ENCODE data around the gene ZNF367.

ZNF367 gene

DNA sequence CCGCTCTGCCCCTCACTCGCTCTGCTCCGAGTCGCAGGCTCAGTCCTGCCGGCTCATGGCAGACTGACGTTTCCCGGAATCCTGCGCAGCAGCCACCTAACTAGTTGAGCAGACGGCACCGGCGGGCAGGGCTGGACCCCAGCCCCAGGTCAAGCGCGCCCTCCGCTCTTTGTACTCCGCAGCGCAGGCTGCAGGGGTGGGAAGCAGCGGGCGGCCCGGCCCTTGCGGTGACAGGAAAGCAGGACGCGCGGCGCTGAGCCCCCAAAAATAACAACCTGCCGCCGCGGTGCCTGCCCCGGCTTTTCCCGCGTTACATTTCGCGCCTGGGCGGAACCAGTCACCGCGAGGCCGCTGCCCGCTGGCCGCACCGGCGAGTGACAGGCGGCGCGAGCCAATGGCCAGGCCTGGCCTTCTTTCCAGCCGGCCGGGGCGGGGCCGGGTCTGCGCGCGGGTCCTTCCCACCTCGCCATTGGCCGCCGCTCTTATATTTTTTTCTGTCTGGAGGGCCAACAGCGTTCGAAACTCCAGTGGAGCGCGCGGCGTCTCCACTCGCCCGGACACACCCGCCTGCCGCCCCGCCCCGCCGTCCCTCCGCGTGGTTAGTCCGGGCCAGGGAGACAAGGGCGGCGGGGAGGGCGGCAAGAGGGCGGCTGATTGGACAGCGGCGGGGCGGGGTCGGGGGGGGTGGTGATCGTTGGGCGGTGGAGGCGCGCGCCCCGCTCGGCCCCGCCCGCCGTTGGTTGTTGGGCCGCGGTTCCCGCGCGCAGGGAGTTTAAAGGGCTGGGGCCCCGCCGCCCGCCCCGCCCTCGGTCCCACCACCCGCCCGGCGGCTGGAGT lies at the start of gene ZNF367:
Gene ZNF367 (minus strand): TSS at position 288 of the 837 bp plus-strand sequence. CDS start 338 bp downstream, outside the sequence.
- DNase-seq (ENCODE audit: low read depth) = peak; percentile 99

DNA sequence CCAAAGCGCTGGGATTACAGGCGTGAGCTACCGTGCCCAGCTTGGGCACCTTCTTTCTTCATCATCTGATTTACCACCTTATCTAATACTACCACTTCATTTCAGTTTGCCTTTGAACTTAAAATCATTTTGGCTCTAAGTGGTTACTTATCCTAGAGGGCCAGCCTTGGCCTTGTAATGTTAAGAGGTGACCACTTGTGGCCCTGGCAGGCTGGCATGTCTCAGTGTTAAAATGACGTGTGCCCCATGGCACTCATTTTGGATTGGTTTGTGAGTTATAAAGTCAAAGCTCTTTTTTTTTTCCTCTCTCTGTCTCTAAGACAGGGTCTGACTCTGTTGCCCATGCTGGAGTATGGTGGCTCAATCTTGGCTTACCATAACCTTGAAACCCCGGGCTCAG lies 49.6 kb upstream of the ZNF367 start:
- no peak for DNase-seq (ENCODE audit: low read depth)

DNA sequence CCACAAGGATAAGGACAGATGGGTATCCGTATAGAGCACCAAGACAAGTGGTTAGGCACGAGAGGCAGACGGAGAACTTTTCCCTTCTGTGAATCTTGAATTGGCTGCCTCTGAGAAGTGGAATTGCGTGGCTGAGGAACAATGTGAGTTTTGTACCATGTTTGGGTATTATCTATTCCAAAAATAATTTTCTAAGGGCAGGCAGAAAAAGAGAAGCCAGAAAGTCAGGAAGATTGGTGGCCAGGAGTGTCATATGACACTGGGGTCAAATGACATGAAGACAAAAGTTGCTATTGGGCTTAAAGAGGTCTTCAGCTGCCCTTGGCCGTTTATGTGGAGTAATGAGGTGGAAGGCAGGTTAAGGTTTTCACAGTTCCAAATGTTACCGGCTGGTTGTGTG lies 46.3 kb upstream of the ZNF367 start:
- DNase-seq (ENCODE audit: low read depth) = no peak

DNA sequence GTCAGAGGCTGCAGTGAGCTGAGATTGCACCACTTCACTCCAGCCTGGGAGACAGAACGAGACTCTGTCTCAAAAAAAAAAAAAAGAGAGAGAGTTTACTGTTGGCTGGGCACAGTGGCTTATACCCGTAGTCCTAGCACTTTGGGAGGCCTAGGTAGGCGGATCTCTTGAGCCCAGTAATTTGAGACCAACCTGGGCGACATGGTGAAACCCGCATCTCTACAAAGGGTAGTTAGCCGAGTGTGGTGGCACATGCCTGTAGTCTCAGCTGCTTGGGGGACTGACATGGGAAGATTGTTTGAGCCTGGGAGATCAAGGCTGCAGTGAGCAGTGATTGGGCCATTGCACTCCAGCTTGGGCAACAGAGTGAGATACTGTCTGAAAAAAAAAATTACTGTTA lies 44.4 kb upstream of the ZNF367 start:
- DNase-seq (ENCODE audit: low read depth) = no peak

DNA sequence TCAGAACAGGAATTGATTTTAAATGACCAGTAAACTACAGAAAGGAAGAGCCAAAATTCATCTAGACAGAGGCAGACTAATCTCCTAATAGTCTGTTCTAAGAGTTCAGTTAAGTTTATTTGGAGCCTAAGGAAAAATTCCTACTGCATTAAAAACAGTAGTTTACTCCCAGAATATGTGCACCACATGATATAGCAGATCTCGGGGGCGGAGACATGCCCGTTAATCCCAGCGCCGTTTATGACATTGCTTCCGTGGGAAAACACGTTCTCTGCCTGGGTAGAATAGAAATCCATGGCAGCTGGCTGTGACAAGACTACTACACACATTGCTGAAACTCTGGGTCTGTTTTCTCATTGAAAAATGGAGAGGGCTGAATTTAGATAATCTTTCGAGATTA lies 43.2 kb upstream of the ZNF367 start:
- peak; percentile 68 for DNase-seq (ENCODE audit: low read depth)

DNA sequence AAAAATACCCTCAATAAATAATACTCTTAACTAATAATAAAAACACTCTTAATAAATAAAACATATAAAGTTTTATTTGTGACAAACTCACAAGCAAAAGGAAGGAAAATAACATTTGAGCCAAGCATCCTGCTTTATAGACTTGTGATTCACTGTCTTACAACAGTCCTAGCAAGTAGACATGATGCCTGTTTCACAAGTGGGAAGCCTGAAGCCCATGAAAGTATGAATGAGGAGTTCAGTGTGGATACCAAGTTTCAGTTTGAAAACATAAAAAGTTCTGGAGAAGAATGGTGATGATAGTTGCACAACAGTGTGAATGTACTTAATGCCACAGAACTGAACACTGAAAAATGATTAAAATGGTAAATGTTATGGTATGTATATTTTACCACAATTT lies 42.7 kb upstream of the ZNF367 start:
- peak; percentile 82 for DNase-seq (ENCODE audit: low read depth)

DNA sequence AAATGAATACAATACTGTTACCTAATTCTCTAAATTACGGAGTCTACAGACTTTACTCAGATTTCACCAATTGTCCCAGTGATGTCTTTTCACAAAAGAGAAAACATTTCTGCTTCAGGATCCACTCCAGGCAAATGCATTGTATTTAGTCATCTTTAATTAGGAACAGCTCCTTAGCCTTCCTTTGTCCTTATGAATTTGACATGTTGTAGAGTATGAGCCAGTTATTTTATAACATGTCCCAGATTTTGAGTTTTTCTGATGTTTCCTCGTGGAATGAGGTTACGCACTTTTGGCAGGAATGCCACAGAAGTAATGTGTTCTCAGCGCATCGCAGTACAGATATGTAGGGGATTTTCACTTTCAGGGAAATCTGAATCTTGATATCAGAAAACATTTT lies 42.3 kb upstream of the ZNF367 start:
- peak; percentile 71 for DNase-seq (ENCODE audit: low read depth)

DNA sequence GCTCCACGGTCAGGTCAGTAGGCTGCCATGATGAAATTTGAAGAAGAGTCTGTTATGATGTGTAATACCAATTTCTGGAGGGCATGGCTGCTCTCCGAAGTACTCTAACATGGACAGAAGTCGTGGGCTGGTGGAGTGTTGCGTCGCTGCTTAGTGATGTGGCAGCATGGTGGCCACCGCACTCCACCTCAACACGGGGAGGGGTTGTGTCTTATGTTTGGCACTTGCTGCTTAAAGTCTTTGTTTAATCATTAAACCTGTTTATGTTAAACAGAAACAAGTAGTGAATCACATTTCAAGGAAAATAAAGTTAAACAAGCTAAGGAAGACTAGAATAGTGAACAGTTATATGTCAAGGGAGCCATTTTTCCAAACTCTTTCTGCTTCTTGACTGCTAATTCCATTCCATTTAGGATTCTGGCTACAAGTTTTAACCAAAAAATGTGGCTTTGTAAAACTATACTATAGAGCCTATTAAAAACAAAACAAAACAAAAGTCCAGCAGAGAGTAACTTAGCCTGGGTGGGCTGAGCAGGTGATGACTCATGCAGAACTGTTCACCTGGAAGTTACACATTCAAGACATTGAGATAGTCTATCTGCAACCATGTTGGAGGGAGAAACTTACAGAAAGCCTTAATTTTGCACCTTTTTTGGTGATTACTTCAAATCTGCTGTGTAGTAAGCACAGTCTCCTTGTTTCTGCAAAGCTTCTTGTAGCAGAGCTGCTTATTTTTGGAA lies 41.3 kb upstream of the ZNF367 start:
- DNase-seq (ENCODE audit: low read depth) = no peak

DNA sequence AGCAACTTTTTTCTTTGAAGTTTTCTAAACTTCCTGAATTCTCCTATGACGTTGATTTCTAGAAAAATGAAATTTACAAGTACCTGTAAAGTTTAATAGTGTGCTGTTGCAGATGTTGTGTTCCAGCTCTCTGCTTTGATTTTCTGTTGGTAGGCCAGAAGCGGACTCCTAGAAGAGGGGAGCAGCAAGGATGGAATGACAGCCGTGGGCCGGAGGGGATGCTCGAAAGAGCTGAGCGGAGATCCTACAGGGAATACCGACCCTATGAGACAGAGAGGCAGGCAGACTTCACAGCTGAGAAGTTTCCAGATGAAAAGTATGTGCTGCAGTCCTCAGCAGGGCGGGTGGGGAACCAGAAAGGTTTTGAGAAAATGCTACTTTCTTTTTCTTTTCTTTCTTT lies 40.1 kb upstream of the ZNF367 start:
- no peak for DNase-seq (ENCODE audit: low read depth)

DNA sequence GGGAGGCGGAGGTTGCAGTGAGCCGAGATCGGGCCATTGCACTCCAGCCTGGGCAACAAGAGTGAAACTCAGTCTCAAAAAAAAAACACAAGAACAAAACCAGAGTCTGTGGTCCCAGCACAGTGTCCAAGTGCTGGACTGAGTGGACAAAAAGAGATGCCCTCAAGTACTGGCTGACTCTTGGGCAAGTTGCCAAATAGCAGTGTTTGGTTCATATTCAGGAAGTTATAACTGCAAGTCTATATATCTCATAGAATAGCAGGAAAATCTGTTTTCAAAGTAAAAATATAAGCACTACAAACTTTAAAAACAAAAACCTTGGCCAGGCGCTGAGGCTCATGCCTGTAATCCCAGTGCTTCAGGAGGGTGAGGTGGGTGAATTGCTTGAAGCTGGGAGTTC lies 39.1 kb upstream of the ZNF367 start:
- DNase-seq (ENCODE audit: low read depth) = peak; percentile 38

DNA sequence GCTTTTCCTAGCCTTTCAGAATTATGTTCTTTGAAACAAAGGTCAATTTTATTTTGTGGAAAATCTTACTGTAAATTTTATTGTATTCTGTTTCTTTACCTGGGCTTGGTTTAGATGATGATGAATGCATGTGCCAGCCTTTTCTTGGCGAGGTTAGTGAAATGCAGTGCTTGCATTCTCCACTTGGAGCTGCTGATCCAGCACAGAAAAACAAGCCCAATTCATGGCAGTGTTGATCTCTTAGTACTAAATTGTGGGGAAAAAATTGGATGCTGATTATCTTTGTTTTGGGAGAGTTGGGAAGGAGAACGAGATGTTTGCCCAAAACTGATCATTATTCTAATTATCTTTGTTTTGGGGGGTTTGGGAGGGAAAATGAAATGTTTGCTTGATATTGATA lies 35.5 kb upstream of the ZNF367 start:
- peak; percentile 54 for DNase-seq (ENCODE audit: low read depth)

DNA sequence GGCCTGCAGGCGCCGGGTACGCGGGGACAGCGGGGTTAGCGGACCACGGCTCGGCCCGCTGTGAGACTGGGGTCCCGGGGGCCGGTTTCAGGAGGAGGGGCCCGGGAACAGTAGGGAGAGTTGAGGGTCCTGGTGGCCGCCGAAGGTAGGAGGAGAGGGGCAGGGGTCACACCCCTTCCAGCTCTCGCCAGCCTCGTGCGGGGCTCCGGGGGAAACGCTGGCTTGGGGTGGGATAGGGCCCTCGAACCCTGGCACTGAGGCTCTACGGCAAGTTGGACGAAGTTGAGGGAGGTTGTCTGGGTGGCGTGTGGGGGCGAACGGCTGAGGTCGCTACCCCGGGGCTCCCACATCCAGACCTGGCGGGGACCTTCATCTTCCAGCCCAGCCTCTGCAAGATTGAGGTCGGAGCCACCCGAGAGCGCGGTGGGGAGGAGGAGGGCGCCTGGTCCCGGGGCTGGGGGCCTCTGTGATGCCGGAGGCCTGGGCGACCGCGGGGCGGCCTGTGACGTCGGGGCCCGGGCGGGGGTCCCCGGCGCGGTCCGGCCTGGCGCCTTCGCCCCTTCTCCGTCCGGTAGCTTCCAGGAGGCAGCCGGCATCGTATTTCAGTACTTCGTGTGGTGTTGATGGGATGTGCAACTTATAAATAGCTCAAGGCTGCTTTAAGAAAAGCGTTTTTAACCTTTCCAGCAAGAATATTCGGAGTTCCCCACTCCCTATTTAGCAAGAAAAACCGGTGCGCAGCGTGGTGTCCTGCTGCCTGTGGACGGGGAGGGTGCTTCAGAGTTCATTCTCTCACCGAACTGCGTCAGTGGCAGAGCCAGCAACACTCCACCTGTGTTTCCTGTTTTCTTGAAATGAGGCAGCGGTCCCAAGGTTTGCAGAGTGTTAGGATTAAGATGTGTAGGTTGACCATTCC lies 32.7 kb upstream of the ZNF367 start:
- peak; percentile 34 for DNase-seq (ENCODE audit: low read depth)

DNA sequence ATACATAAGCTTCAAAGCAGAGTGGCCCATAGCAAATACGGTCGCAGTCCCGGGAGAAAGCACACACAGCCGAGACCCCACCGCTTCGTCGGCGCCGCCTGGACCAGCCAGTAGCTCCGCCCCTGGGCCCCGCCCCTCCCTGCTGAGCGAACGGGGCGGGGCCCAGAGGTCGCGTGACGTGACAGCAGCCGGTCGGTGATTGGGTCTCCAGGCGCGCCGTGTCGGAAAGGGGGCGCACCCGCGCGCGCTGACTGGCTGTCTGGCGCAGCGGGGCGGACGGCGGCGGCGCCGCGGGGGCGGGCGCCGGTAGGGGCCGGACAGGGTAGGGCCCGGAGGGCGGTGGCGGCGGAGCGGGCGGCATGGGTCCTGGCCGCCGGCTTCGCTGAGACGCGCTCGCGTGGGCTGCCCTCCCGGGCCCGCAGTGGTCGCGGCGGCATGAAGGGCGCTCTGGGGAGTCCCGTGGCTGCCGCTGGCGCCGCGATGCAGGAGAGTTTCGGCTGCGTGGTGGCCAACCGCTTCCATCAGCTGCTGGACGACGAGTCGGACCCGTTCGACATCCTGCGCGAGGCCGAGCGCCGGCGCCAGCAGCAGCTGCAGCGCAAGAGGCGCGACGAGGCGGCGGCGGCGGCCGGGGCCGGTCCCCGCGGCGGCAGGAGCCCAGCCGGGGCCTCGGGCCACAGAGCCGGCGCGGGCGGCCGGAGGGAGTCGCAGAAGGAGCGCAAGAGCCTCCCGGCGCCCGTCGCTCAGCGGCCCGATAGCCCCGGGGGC lies 31.9 kb upstream of the ZNF367 start, which contains the start of gene HABP4:
Gene HABP4 (plus strand): TSS at position 325 of the 768 bp plus-strand sequence. CDS start 111 bp downstream, at position 436.
- DNase-seq (ENCODE audit: low read depth) = peak; percentile 95

DNA sequence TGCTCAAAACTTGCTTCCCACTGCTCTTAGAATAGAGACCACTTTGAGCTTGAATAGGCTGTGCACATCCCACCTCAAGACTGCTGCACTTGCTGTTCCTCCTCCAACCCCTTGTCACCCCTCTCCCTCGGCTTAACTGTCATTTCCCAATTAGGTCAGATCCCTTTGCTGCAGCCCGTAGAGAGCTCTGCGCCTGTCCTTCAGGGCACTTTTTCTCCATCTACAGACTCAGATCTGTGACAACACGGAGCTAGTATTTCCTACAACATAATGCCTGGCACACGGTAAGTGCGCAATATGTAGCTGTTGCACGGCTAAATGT lies 31.3 kb upstream of the ZNF367 start:
- DNase-seq (ENCODE audit: low read depth) = no peak

DNA sequence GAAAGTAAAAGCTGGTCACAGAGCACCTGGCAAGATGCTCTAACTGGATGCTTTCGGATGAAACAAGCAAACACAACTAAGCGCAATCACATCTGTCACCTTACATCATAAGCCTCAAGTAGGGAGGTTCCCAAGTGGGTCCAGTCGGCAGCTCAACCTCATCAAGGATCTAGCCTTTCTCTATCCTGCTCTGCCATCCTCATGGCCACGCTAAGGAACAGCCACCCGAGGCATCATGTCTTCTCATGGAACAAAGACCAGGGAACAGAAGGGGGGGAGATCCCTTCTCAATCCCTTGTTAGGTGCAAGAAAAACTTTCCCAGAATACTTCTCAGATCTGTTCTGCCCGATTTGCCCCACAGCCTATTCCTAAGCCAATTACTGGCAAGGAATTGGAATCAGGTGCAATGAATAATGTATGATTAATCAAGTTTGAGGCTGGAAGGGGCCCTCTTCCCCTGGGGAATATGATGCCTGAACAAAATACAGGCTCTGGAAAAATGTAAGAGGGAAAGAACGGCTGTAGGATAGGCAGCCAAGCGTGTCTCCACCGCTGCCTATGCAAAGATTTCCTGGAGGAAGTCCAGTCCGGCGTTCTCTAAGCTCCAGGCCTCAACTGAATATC lies 30.5 kb upstream of the ZNF367 start:
- DNase-seq (ENCODE audit: low read depth) = no peak

DNA sequence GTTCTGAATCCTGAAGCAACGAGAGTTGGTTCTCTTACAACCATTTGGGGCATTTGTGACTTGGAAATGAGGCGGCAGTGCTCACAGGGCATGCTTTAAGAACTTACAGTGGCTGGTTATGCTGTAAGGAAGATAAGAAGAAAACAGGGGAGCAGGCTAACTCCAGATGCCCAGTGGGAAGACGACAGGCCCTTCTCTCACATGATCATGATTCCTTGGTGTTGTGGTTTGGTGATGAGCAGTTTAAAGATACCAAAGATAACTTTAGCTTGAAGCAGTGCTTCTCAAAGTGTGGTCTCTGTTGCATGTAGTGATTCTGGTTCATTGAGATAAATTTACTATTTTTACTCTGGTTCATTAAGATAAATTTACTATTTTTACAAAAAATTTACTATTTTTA lies 29.2 kb upstream of the ZNF367 start:
- peak; percentile 51 for DNase-seq (ENCODE audit: low read depth)

DNA sequence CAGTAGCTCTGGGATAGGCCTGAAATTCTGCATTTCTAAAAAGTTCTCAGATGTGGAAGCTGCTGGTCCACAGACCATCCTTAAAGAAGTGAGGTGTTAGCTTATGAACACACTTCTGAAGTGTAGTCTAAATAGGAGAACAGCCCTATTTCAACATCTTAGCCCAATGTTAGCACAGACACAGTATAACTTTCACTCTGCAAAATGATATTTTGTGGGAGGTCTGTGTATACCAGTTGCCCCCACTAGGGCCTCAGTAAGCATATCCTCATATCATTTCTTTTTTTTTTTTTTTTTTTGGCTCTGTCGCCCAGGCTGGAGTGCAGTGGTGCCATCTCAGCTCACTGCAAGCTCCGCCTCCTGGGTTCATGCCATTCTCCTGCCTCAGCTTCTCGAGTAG lies 24.3 kb upstream of the ZNF367 start:
- no peak for DNase-seq (ENCODE audit: low read depth)

DNA sequence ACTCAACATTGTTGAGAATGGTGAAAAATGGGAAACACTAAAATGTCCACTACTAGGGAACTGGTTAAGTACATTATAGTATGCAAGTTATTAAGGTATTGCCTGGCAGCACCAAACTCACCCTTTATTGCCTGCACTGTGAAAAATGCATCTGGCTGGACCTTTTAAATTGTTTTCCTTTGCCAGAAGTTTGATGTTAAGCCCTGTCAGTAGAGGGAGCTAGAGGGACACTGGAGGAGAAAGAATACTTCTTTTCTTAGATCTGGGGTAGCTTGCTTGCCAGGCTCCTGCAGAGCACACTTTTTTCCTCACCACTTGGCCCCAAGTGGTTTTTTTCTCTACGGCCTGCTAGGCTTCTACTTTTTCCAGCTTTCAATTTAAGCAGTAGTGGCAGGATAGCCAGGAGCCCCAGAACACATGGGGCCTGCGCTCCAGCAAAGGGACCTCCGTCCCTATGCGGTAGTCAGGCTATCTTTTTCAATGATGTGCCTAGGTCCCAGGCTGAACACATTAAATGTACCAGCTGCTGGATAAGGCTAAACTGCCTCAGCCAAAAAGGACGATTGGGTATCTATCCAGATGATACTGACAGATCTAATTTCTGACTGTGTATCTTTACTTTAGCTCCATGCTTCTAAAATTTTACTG lies 23.8 kb upstream of the ZNF367 start:
- peak; percentile 36 for DNase-seq (ENCODE audit: low read depth)

DNA sequence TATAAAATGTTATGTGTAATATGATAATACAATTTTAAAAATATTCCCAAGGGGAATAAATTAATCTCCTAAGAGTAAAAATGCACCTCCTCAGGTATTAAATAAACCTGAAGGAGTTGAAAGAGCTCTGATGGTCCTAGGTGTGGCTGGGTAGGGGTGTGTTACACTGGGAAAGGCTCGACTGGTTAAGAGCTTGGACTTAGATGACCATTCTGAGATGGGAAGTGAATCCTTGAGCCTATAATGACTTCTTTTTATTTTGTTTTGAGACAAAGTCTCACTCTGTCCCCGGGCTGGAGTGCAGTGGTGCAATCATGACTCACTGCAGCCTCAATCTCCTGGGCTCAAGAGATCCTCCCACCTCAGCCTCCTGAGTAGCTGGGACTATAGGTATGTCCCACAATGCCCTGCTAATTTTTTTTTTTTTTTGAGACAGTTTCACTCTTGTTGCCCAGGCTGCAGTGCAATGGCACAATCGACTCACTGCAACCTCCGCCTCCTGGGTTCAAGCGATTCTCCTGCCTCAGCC lies 22.6 kb upstream of the ZNF367 start:
- no peak for DNase-seq (ENCODE audit: low read depth)

DNA sequence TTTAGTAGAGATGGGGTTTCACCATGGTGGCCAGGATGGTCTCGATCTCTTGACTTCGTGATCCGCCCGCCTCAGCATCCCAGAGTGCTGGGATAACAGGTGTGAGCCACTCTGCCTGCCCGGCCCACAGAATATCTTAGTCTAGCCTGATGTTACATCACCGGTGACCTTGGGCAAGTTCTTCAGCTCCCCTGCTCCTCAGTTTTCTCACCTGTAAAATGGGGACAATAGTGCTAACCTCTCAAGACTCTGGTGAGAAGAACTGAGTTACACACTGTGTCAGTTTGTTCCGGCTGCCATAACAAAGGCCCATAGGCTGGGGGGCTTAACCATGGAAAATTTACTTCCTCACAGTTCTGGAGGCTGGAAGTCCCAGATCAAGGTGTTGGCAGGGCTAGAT lies 19.3 kb upstream of the ZNF367 start:
- DNase-seq (ENCODE audit: low read depth) = no peak

Measured in EH (cell line).